Measurements from ENCODE around the gene FIBCD1.

FIBCD1 gene

GRCh38 chr9:130923611-130924447 is 15.2 kb downstream of the FIBCD1 start:
- TF ChIP-seq CTCF (IDR thresholded peaks at IDR 0.05; ENCODE audit: extremely low read depth, insufficient read depth, missing control alignments) = no peak
- in situ Hi-C loops (cut with MboI; ENCODE audit: low pct_unique_long_range_greater_than_20kb, low sequenced_read_pairs, unreplicated experiment) = no loop called here
- no peak for DNase-seq (ENCODE audit: low spot score)

GRCh38 chr9:130922893-130923610 is 16.0 kb downstream of the FIBCD1 start:
- DNase-seq (ENCODE audit: low spot score) = no peak
- TF ChIP-seq CTCF (IDR thresholded peaks at IDR 0.05; ENCODE audit: extremely low read depth, insufficient read depth, missing control alignments) = no peak
- in situ Hi-C loops (cut with MboI; ENCODE audit: low pct_unique_long_range_greater_than_20kb, low sequenced_read_pairs, unreplicated experiment) = no loop called here

- in situ Hi-C loops (cut with MboI; ENCODE audit: low pct_unique_long_range_greater_than_20kb, low sequenced_read_pairs, unreplicated experiment) = no loop called here
- no peak for DNase-seq (ENCODE audit: low spot score)
- no peak for TF ChIP-seq CTCF (IDR thresholded peaks at IDR 0.05; ENCODE audit: extremely low read depth, insufficient read depth, missing control alignments)
Observed at GRCh38 chr9:130921989-130922892, 16.8 kb downstream of the FIBCD1 start.

GRCh38 chr9:130921300-130921988 is 17.6 kb downstream of the FIBCD1 start:
- in situ Hi-C loops (cut with MboI; ENCODE audit: low pct_unique_long_range_greater_than_20kb, low sequenced_read_pairs, unreplicated experiment) = no loop called here
- no peak for DNase-seq (ENCODE audit: low spot score)
- no peak for TF ChIP-seq CTCF (IDR thresholded peaks at IDR 0.05; ENCODE audit: extremely low read depth, insufficient read depth, missing control alignments)

- TF ChIP-seq CTCF (IDR thresholded peaks at IDR 0.05; ENCODE audit: extremely low read depth, insufficient read depth, missing control alignments) = no peak
- in situ Hi-C loops (cut with MboI; ENCODE audit: low pct_unique_long_range_greater_than_20kb, low sequenced_read_pairs, unreplicated experiment) = no loop called here
Observed at GRCh38 chr9:130920762-130921299, 18.2 kb downstream of the FIBCD1 start.

More at GRCh38 chr9:130920762-130921299, 18.2 kb downstream of the FIBCD1 start:
- DNase-seq (ENCODE audit: low spot score) = no peak
